Lower lobe of right lung (tissue), 2 donors: Measurements from ENCODE around the gene MAGI2. TPM values are rescaled to one million over a fixed set of nuclear protein-coding genes. Genes with fewer than 3 reads are reported as not detected.

Experiments used
- ATAC-seq, 2 donors: fragments of 200-7000 bp; cut with Tn5 transposase; one replicate each; pipeline ENCODE4 v1.9.1; 2020 to 2022; ENCODE audit warnings: mild to moderate bottlenecking in 2 of 2, moderate library complexity in 2 of 2
- DNase-seq: peaks from one replicate; pipeline ENCODE4 v3.0.0-alpha.2; 2020
- H3K27ac ChIP-seq: fragments of 200-600 bp; one replicate; pipeline ENCODE4 v1.8.0; 2022
- H3K27me3 ChIP-seq: fragments of 200-600 bp; one replicate; pipeline ENCODE4 v1.8.0; 2022; ENCODE audit warnings: low read depth
- H3K36me3 ChIP-seq: fragments of 200-600 bp; one replicate; pipeline ENCODE4 v1.8.0; 2022; ENCODE audit warnings: mild to moderate bottlenecking
- H3K4me1 ChIP-seq: fragments of 200-600 bp; one replicate; pipeline ENCODE4 v1.8.0; 2022
- H3K4me3 ChIP-seq: fragments of 200-600 bp; one replicate; pipeline ENCODE4 v1.8.0; 2022; ENCODE audit warnings: mild to moderate bottlenecking
- H3K9me3 ChIP-seq: fragments of 200-600 bp; one replicate; pipeline ENCODE4 v1.8.0; 2022
- intact Hi-C: fragments of 100-400 bp; cut with DNase I; formaldehyde crosslinking; loops from one replicate; pipeline ENCODE4 v1.11.0; 2022
- total RNA-seq: library from RNA; stranded (reverse); fragmentation: NEBNext Ultra II Directional; extraction: Animal tissue kit (Norgen Biotek cat#: 25700); gene quantifications from one replicate; pipeline ENCODE4 v1.2.1, GENCODE V29; 2021
- TF ChIP-seq, protein P1 (sequence below): fragments of 200-600 bp; IDR thresholded peaks from one replicate; pipeline ENCODE4 v1.8.0; 2022; ENCODE audit warnings: antibody characterized with exemption, mild to moderate bottlenecking
- donor health status: DM: no; HTN: yes; CAD: no; lungs with severe emphysema.

MAGI2 gene
- total RNA-seq, 1 donor from 2014 or later, result 15.3 TPM

GRCh38 chr7:78218051-78218450 is 1235.4 kb downstream of the MAGI2 start:
- Histone ChIP-seq H3K27me3 (no peaks in the 10 kb centered on the region), H3K9me3 (no peaks in the 10 kb centered on the region), H3K36me3 (no peaks in the 10 kb centered on the region), H3K4me1 (peaks cover 6% of the 10 kb centered on the region), H3K4me3 (no peak overlapping the region), H3K27ac (no peak overlapping the region)
- no peak for DNase-seq
- TF ChIP-seq, protein P1, sequence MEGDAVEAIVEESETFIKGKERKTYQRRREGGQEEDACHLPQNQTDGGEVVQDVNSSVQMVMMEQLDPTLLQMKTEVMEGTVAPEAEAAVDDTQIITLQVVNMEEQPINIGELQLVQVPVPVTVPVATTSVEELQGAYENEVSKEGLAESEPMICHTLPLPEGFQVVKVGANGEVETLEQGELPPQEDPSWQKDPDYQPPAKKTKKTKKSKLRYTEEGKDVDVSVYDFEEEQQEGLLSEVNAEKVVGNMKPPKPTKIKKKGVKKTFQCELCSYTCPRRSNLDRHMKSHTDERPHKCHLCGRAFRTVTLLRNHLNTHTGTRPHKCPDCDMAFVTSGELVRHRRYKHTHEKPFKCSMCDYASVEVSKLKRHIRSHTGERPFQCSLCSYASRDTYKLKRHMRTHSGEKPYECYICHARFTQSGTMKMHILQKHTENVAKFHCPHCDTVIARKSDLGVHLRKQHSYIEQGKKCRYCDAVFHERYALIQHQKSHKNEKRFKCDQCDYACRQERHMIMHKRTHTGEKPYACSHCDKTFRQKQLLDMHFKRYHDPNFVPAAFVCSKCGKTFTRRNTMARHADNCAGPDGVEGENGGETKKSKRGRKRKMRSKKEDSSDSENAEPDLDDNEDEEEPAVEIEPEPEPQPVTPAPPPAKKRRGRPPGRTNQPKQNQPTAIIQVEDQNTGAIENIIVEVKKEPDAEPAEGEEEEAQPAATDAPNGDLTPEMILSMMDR, result no peak
- intact Hi-C loops, result no loop called here
- ATAC-seq, result no peak

DNA sequence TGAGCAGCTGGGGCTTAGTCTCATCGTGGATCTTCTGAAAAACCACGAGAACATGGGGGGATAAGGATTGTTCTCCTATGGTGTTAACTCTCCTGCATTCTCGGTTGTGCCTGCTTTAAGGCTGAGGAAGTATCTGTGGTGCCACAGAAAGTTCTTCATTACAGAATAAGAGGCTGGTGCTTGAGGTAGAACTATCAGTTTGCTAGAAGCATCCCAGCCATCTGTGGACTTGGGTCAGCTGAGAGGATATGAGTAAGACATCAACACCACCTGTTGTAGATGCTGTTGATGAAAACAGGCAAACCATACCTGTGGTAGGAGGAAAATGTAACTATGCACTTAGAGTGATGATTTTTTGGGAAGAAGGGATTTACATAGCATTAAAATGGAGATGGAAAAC is 1238.3 kb downstream of the MAGI2 start:
- no peaks in the 10 kb centered on the region for H3K36me3 ChIP-seq
- TF ChIP-seq, protein P1, result no peak
- H3K9me3 ChIP-seq, result no peaks in the 10 kb centered on the region

DNA sequence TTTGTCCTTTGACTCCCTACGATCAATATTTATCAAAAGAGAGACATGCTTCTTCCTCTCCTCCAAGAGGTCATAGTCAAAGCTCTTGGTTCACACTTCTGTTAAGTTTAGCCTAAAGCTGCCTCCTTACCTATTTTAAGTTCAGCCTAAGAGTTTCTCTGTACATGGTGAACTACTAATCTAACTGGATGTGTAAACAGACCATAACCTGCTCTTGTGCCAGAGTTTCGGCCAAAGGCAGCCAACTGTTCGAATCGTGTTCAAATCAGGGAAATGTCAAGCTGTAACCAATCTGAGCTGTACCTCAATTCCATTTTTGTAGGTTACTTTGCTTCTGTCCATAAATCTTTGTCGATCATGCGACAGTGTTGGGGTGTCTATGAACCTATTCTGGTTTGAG is 1240.1 kb downstream of the MAGI2 start:
- intact Hi-C loops, result no loop called here
- TF ChIP-seq, protein P1, result no peak

More for the DNA sequence above, 1238.3 kb downstream of the MAGI2 start:
- Histone ChIP-seq H3K4me3 (no peak overlapping the region), H3K27me3 (no peaks in the 10 kb centered on the region), H3K4me1 (no peaks in the 10 kb centered on the region), H3K27ac (no peak overlapping the region)
- no peak for DNase-seq
- intact Hi-C loops, result no loop called here
- no peak for ATAC-seq

DNA sequence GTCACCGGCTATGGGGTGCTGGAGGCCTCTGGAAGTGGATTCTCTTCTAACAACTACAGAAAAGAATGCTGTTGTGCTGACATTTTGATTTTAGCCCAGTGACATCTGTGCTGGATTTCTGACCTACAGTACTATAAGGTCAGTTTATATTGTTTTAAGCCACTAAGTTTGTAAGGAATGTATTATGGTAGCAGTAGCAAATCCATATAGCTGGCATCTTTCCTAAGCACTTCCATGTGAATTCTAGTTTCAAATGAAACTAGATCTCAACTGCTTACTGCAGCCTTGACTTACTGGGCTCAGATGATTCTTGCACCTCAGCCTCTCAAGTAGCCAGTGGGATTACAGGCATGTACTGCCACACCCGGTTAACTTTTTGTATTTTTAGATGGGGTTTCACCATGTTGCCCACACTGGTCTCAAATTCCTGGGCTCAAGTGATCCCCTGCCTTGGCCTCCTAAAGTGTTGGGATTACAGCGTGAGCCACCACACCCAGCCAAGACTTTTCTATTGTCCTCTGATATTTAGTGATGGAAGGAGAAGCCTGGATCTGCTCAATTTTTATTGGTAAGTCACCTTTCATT is 1240.9 kb downstream of the MAGI2 start:
- intact Hi-C loops, result no loop called here
- no peak overlapping the region for H3K27ac ChIP-seq
- H3K4me3 ChIP-seq, result no peak overlapping the region
- DNase-seq (no peak), ATAC-seq (no peak)
- H3K9me3 ChIP-seq, result no peaks in the 10 kb centered on the region
- no peaks in the 10 kb centered on the region for H3K4me1 ChIP-seq
- TF ChIP-seq, protein P1, result no peak
- H3K27me3 ChIP-seq, result no peaks in the 10 kb centered on the region
- H3K36me3 ChIP-seq, result no peaks in the 10 kb centered on the region

More for the DNA sequence above, 1240.1 kb downstream of the MAGI2 start:
- no peak overlapping the region for H3K27ac ChIP-seq
- no peak for DNase-seq
- no peak for ATAC-seq
- no peak overlapping the region for H3K4me3 ChIP-seq
- no peaks in the 10 kb centered on the region for H3K4me1 ChIP-seq
- no peaks in the 10 kb centered on the region for H3K9me3 ChIP-seq
- H3K36me3 ChIP-seq, result no peaks in the 10 kb centered on the region
- H3K27me3 ChIP-seq, result no peaks in the 10 kb centered on the region

DNA sequence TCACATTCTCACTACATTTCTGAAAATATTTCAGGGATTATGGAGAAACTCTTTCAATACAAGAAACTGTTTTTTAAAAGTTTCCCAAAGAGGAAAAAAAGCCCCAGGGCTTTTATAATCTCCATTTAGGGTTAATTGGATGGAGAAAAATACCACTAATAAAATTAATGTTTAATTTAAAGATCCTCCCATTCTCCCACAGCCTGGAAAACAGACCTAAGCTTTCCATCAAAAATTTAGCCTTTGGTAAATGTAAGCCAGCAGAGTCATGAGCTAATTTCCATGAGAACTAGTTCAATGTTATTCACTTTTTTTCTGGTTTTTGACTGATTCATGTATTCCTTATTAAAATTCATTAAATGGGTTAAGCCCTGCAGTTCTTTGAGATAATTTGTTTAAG is 1246.2 kb downstream of the MAGI2 start:
- no peak for ATAC-seq

More for the DNA sequence above, 1246.2 kb downstream of the MAGI2 start:
- no peak overlapping the region for H3K4me3 ChIP-seq
- H3K9me3 ChIP-seq, result no peaks in the 10 kb centered on the region
- H3K27me3 ChIP-seq, result no peaks in the 10 kb centered on the region
- no peak overlapping the region for H3K27ac ChIP-seq
- DNase-seq, result no peak
- H3K4me1 ChIP-seq, result no peaks in the 10 kb centered on the region
- intact Hi-C loops, result no loop called here
- no peaks in the 10 kb centered on the region for H3K36me3 ChIP-seq
- TF ChIP-seq, protein P1, result no peak
